HepG2 (cell line): ENCODE data around the gene FNDC8. TPM values are rescaled to one million over a fixed set of nuclear protein-coding genes. Genes with fewer than 3 reads are reported as not detected.

Experiments
- AKNA ChIP-seq: sonication (generic); formaldehyde crosslinking; IDR thresholded peaks from 2 replicates; pipeline ENCODE4 v1.4.0; 2020; ENCODE audit warnings: missing genetic modification reagents, borderline replicate concordance
- DR1 ChIP-seq: sonication (generic); formaldehyde crosslinking; IDR thresholded peaks from 2 replicates; pipeline ENCODE4 v1.8.0; 2021; ENCODE audit warnings: mild to moderate bottlenecking, missing genetic modification reagents, inconsistent platforms
- DZIP1 ChIP-seq: sonication (generic); formaldehyde crosslinking; IDR thresholded peaks from 2 replicates; pipeline ENCODE4 v1.5.0; 2020; ENCODE audit warnings: mild to moderate bottlenecking, missing genetic modification reagents
- GLMP ChIP-seq: sonication (generic); formaldehyde crosslinking; IDR thresholded peaks from 2 replicates; pipeline ENCODE4 v1.9.0; 2021; ENCODE audit warnings: missing genetic modification reagents, mild to moderate bottlenecking, borderline replicate concordance
- HDAC1 ChIP-seq: sonication (generic); formaldehyde crosslinking; IDR thresholded peaks from 2 replicates; pipeline ENCODE4 v1.5.1; 2020; ENCODE audit warnings: mild to moderate bottlenecking, missing genetic modification reagents
- HNRNPUL1 ChIP-seq: fragments of 200-400 bp; formaldehyde crosslinking; IDR thresholded peaks from 2 replicates; pipeline ENCODE4 v1.6.1; 2017; ENCODE audit warnings: low read depth, mild to moderate bottlenecking, low read length, moderate library complexity
- MXD3 ChIP-seq: IDR thresholded peaks from 2 replicates; pipeline ENCODE4 v1.6.1; 2016; ENCODE audit warnings: mild to moderate bottlenecking, missing biosample characterization, missing genetic modification reagents
- NFE2L2 ChIP-seq: fragments of 150-350 bp; IDR thresholded peaks from 2 replicates; pipeline ENCODE4 v1.6.1; 2014; ENCODE audit warnings: low read length
- NFIB ChIP-seq: sonication (generic); formaldehyde crosslinking; IDR thresholded peaks from 2 replicates; pipeline ENCODE4 v1.9.0; 2021; ENCODE audit warnings: missing genetic modification reagents, mild to moderate bottlenecking, borderline replicate concordance
- RAD51 ChIP-seq: fragments of 450-650 bp; IDR thresholded peaks from 2 replicates; pipeline ENCODE4 v1.6.1; 2016; ENCODE audit warnings: borderline replicate concordance
- TBX3 ChIP-seq: fragments of 450-650 bp; IDR thresholded peaks from 2 replicates; pipeline ENCODE4 v1.6.1; 2017; ENCODE audit warnings: antibody characterized with exemption, mild to moderate bottlenecking, inconsistent platforms, borderline replicate concordance
- ZNF10 ChIP-seq: sonication (generic); formaldehyde crosslinking; IDR thresholded peaks from 2 replicates; pipeline ENCODE4 v1.4.0; 2020; ENCODE audit warnings: mild to moderate bottlenecking, low read depth, missing genetic modification reagents, borderline replicate concordance
- ZNF3 ChIP-seq: IDR thresholded peaks from 2 replicates; pipeline ENCODE4 v1.7.0; 2017; ENCODE audit warnings: inconsistent platforms
- ZNF431 ChIP-seq: sonication (generic); formaldehyde crosslinking; IDR thresholded peaks from 2 replicates; pipeline ENCODE4 v1.9.0; 2022; ENCODE audit warnings: missing genetic modification reagents, low read depth, mild to moderate bottlenecking, borderline replicate concordance
- polyA plus RNA-seq, 8 experiments: library from polyadenylated mRNA; depleted of rRNA in 3 of 8; stranded (reverse) in 7 of 8; unstranded in 1 of 8; fragments of >200 nt; fragmentation: Illumina TruSeq in 4 of 8; extraction: Trizol in 4 of 8; gene quantifications; 2 replicates each; pipeline versions ENCODE4 v1.2.1 to v1.2.3, GENCODE V29; 2011 to 2016; ENCODE audit warnings: low read depth in 4 of 8, missing spikeins in 1 of 8, mixed read lengths in 1 of 8; ENCODE audit not compliant: insufficient read depth in 1 of 8
- total RNA-seq, 5 experiments: library from RNA; depleted of rRNA; stranded (reverse); fragments of >200 nt; fragmentation: Illumina TruSeq; extraction: Trizol; gene quantifications; 2 replicates each; pipeline ENCODE4 v1.2.3, GENCODE V29; 2016; ENCODE audit warnings: low read depth in 1 of 5

The FNDC8 gene
- total and polyA plus RNA-seq, 2 of the 13 experiments (the other 11 are each of a cell fraction or from before 2014, with no cell fraction given) = not detected

GRCh38 chr17:35088356-35088880 is 33.0 kb upstream of the FNDC8 start (continued):
- TF ChIP-seq AKNA (CRISPR knock-in tag) = no peak
- no peak for TF ChIP-seq ZNF431 (CRISPR knock-in tag)
- no peak for TF ChIP-seq TBX3
- TF ChIP-seq DR1 (CRISPR knock-in tag) = no peak
- no peak for TF ChIP-seq HDAC1 (CRISPR knock-in tag)
- TF ChIP-seq MXD3 (CRISPR knock-in tag) = no peak
- TF ChIP-seq HNRNPUL1 = no peak
- TF ChIP-seq ZNF10 = no peak
- 0 out of 2 replicates have a peak, but pooled peaks have one; percentile 33 for TF ChIP-seq DZIP1 (CRISPR knock-in tag)
- TF ChIP-seq RAD51 = no peak
- TF ChIP-seq ZNF3 (CRISPR knock-in tag) = no peak
- TF ChIP-seq NFE2L2 = no peak
- TF ChIP-seq NFIB = no peak
- no peak for TF ChIP-seq GLMP
